Neuron (in vitro differentiated cells): ENCODE measurements around the gene SON.
"Not testable (repeated sequence)": the region's sequence is repeated elsewhere in the genome, so short reads cannot be mapped to it uniquely, and the experiment has no call there.

Experiments used
- H2AFZ ChIP-seq: one replicate; pipeline ENCODE4 v1.6.1; 2013; ENCODE audit warnings: low read depth, mild to moderate bottlenecking, inconsistent platforms, low read length, moderate library complexity
- H3K27me3 ChIP-seq: one replicate; pipeline ENCODE4 v1.6.1; 2013; ENCODE audit warnings: low read length; ENCODE audit not compliant: insufficient read depth
- H3K36me3 ChIP-seq: one replicate; pipeline ENCODE4 v1.6.1; 2013; ENCODE audit warnings: low read length; ENCODE audit not compliant: insufficient read depth
- H3K4me1 ChIP-seq: one replicate; pipeline ENCODE4 v1.6.1; 2013; ENCODE audit warnings: low read length; ENCODE audit not compliant: insufficient read depth
- H3K4me3 ChIP-seq: 2 replicates; pipeline ENCODE4 v1.5.1; 2013; ENCODE audit warnings: mild to moderate bottlenecking, low read length, moderate library complexity
- H3K9me3 ChIP-seq: one replicate; pipeline ENCODE4 v1.6.1; 2013; ENCODE audit warnings: low read length

The SON gene

GRCh38 chr21:33568448-33568847 is 25.6 kb downstream of the SON start:
- H3K27me3 ChIP-seq, result no peaks in the 10 kb centered on the region
- no peak overlapping the region for H3K4me3 ChIP-seq
- H2AFZ ChIP-seq, result no peak overlapping the region
- H3K4me1 ChIP-seq, result no peaks in the 10 kb centered on the region
- no peaks in the 10 kb centered on the region for H3K9me3 ChIP-seq
- peaks cover 76% of the 10 kb centered on the region for H3K36me3 ChIP-seq

GRCh38 chr21:33569991-33570390 is 27.2 kb downstream of the SON start:
- Histone ChIP-seq H3K36me3 (peaks cover 82% of the 10 kb centered on the region), H3K4me1 (no peaks in the 10 kb centered on the region), H3K9me3 (no peaks in the 10 kb centered on the region)

GRCh38 chr21:33572350-33572749 is 29.5 kb downstream of the SON start:
- no peaks in the 10 kb centered on the region for H3K4me1 ChIP-seq
- no peak overlapping the region for H3K4me3 ChIP-seq
- no peaks in the 10 kb centered on the region for H3K27me3 ChIP-seq
- no peak overlapping the region for H2AFZ ChIP-seq
- peaks cover 91% of the 10 kb centered on the region for H3K36me3 ChIP-seq
- H3K9me3 ChIP-seq, result no peaks in the 10 kb centered on the region

More at GRCh38 chr21:33569991-33570390, 27.2 kb downstream of the SON start:
- Histone ChIP-seq H3K27me3 (no peaks in the 10 kb centered on the region), H2AFZ (no peak overlapping the region), H3K4me3 (no peak overlapping the region)

- H3K9me3 ChIP-seq, H2AFZ ChIP-seq, H3K4me3 ChIP-seq, H3K4me1 ChIP-seq, H3K27me3 ChIP-seq: not testable (repeated sequence)
- peaks cover 82% of the 10 kb centered on the region for H3K36me3 ChIP-seq
Observed at GRCh38 chr21:33576741-33577141, 33.9 kb downstream of the SON start.

- no peaks in the 10 kb centered on the region for H3K9me3 ChIP-seq
- H3K4me3 ChIP-seq, result no peak overlapping the region
- no peaks in the 10 kb centered on the region for H3K27me3 ChIP-seq
- H3K4me1 ChIP-seq, result no peaks in the 10 kb centered on the region
- no peak overlapping the region for H2AFZ ChIP-seq
- H3K36me3 ChIP-seq, result peaks cover 81% of the 10 kb centered on the region
Observed at GRCh38 chr21:33578214-33578613, 35.4 kb downstream of the SON start.

- Histone ChIP-seq H3K4me1 (no peaks in the 10 kb centered on the region), H3K27me3 (no peaks in the 10 kb centered on the region), H2AFZ (no peak overlapping the region), H3K36me3 (peaks cover 76% of the 10 kb centered on the region), H3K9me3 (no peaks in the 10 kb centered on the region), H3K4me3 (no peak overlapping the region)
Observed at GRCh38 chr21:33578959-33579542, 36.2 kb downstream of the SON start.

- Histone ChIP-seq H3K4me1 (peaks cover 8% of the 10 kb centered on the region), H2AFZ (no peak overlapping the region), H3K27me3 (no peaks in the 10 kb centered on the region), H3K4me3 (no peak overlapping the region), H3K36me3 (peaks cover 49% of the 10 kb centered on the region), H3K9me3 (no peaks in the 10 kb centered on the region)
Observed at GRCh38 chr21:33584455-33584854, 41.6 kb downstream of the SON start.

- Histone ChIP-seq H3K4me3 (peak overlapping the region; percentile 60), H3K36me3 (peaks cover 39% of the 10 kb centered on the region), H3K4me1 (peaks cover 11% of the 10 kb centered on the region), H3K27me3 (no peaks in the 10 kb centered on the region), H3K9me3 (no peaks in the 10 kb centered on the region), H2AFZ (no peak overlapping the region)
Observed at GRCh38 chr21:33586927-33587326, 44.1 kb downstream of the SON start.

- Histone ChIP-seq H3K27me3 (no peaks in the 10 kb centered on the region), H3K4me1 (peaks cover 11% of the 10 kb centered on the region), H3K4me3 (peak overlapping the region; percentile 60)
Observed at GRCh38 chr21:33587792-33588484, 45.1 kb downstream of the SON start.

GRCh38 chr21:33588485-33589335 is 45.9 kb downstream of the SON start, which contains the start of gene DONSON:
TSS of gene DONSON (minus strand) at chr21:33588684. CDS start at chr21:33588641, 43 bp downstream.
- H2AFZ ChIP-seq, result peak within 1 kb of the TSS; percentile 95
- H3K36me3 ChIP-seq, result peaks cover 28% of the 10 kb centered on the region
- peak within 1 kb of the TSS; percentile 60 for H3K4me3 ChIP-seq
- no peaks in the 10 kb centered on the region for H3K27me3 ChIP-seq
- peaks cover 11% of the 10 kb centered on the region for H3K4me1 ChIP-seq
- H3K9me3 ChIP-seq, result no peaks in the 10 kb centered on the region

More at GRCh38 chr21:33587792-33588484, 45.1 kb downstream of the SON start:
- Histone ChIP-seq H2AFZ (peak overlapping the region; percentile 95), H3K9me3 (no peaks in the 10 kb centered on the region), H3K36me3 (peaks cover 31% of the 10 kb centered on the region)

GRCh38 chr21:33598051-33598450 is 55.2 kb downstream of the SON start:
- Histone ChIP-seq H3K4me1 (no peaks in the 10 kb centered on the region), H3K27me3 (no peaks in the 10 kb centered on the region), H3K4me3 (no peak overlapping the region), H3K36me3 (peaks cover 68% of the 10 kb centered on the region), H2AFZ (no peak overlapping the region), H3K9me3 (no peaks in the 10 kb centered on the region)

GRCh38 chr21:33608559-33608958 is 65.7 kb downstream of the SON start:
- peaks cover 52% of the 10 kb centered on the region for H3K36me3 ChIP-seq
- H3K4me1 ChIP-seq, result no peaks in the 10 kb centered on the region

More at GRCh38 chr21:33608559-33608958, 65.7 kb downstream of the SON start:
- Histone ChIP-seq H3K4me3 (no peak overlapping the region), H3K9me3 (no peaks in the 10 kb centered on the region), H3K27me3 (no peaks in the 10 kb centered on the region), H2AFZ (no peak overlapping the region)
